K562 (cell line): ENCODE measurements around the gene FEV. TPM values are rescaled to one million over a fixed set of nuclear protein-coding genes. Genes with fewer than 3 reads are reported as not detected.

Source experiments
- ATAC-seq: fragments of 200-7000 bp; cut with Tn5 transposase; 3 replicates; pipeline ENCODE4 v1.9.1; 2020; ENCODE audit warnings: moderate library complexity
- BruUV-seq: library from RNA; stranded (reverse); fragments of 400-500 nt; replicated peaks from 2 replicates; lab custom pipeline; 2021; lab: Mats Ljungman, UMichigan
- CTCF ChIA-PET: fragments of 300-600 bp; formaldehyde crosslinking; extraction: SDS; loops from one replicate; lab custom pipeline; 2021; ENCODE audit warnings: low intra/inter-chr PET ratio; lab: Yijun Ruan, JAX
- POLR2A ChIA-PET: fragments of 300-600, 350-650 bp; sonication (Branson Sonifier 250); formaldehyde crosslinking; extraction: SDS; loops from one replicate; lab custom pipeline; 2021; ENCODE audit warnings: antibody characterized with exemption, inconsistent platforms; lab: Yijun Ruan, JAX
- DNase-seq, 4 experiments: peaks; one replicate each; pipeline versions ENCODE4 v3.0.0 to v3.0.0-alpha.2; 2011 to 2018; ENCODE audit warnings: low spot score in 3 of 4, mixed read lengths in 3 of 4; ENCODE audit errors: extremely low read depth in 1 of 4
- FAIRE-seq: peaks from 2 replicates; lab custom pipeline; 2011; peaks lifted over from hg19 to GRCh38; lab: Jason Lieb, UNC
- H2AFZ ChIP-seq: 2 replicates; pipeline ENCODE4 v1.6.0; 2011; ENCODE audit warnings: low read depth, low read length, control low read depth, inconsistent platforms
- H3K27ac ChIP-seq: fragments of 200-600 bp; 3 replicates; pipeline ENCODE4 v1.8.0; 2011; ENCODE audit warnings: low read depth, mild to moderate bottlenecking, control low read depth, inconsistent platforms, low read length, moderate library complexity, mixed read lengths; ENCODE audit errors: extremely low read depth
- H3K27me3 ChIP-seq, 2 experiments: fragments of 300-600 bp in 1 of 2; 2 replicates in 1 of 2; 3 replicates in 1 of 2; pipeline versions ENCODE4 v1.6.0 to v1.8.0; 2011; ENCODE audit warnings: inconsistent platforms in 2 of 2, low read length in 2 of 2, mild to moderate bottlenecking in 1 of 2, mixed read lengths in 1 of 2, moderate library complexity in 1 of 2; ENCODE audit not compliant: control insufficient read depth in 2 of 2, insufficient read depth in 2 of 2
- H3K36me3 ChIP-seq: fragments of 300-600 bp; 3 replicates; pipeline ENCODE4 v1.8.0; 2011; ENCODE audit warnings: mild to moderate bottlenecking, low read length, inconsistent platforms; ENCODE audit not compliant: control insufficient read depth, insufficient read depth
- H3K4me1 ChIP-seq, 2 experiments: fragments of 200-600 bp in 1 of 2; replicated peaks in 1 of 2; 2 replicates in 1 of 2; 3 replicates in 1 of 2; pipeline versions ENCODE4 v1.5.1 to v1.8.0; 2011; ENCODE audit warnings: inconsistent platforms in 2 of 2, low read length in 2 of 2, mild to moderate bottlenecking in 1 of 2, mixed read lengths in 1 of 2, moderate library complexity in 1 of 2; ENCODE audit not compliant: control insufficient read depth in 2 of 2, insufficient read depth in 2 of 2
- H3K4me2 ChIP-seq: 2 replicates; pipeline ENCODE4 v1.6.1; 2011; ENCODE audit warnings: low read length, control low read depth, inconsistent platforms, mixed read lengths; ENCODE audit not compliant: insufficient read depth
- H3K4me3 ChIP-seq: fragments of 200-600 bp; sonication (generic), shearing (Covaris generic); 2 replicates; pipeline ENCODE4 v1.5.1; 2016; ENCODE audit warnings: control low read depth, inconsistent platforms
- H3K79me2 ChIP-seq: fragments of 200-600 bp; 3 replicates; pipeline ENCODE4 v1.8.0; 2011; ENCODE audit warnings: low read length, inconsistent platforms; ENCODE audit not compliant: control insufficient read depth, insufficient read depth
- H3K9ac ChIP-seq, 2 experiments: 2 replicates each; pipeline versions ENCODE4 v1.6.0 to v1.6.1; 2011; ENCODE audit warnings: low read depth in 2 of 2, low read length in 2 of 2, control low read depth in 1 of 2, inconsistent platforms in 1 of 2, mild to moderate bottlenecking in 1 of 2, mixed read lengths in 1 of 2; ENCODE audit not compliant: insufficient read depth in 1 of 2
- H3K9me1 ChIP-seq: one replicate; pipeline ENCODE4 v1.6.0; 2011; ENCODE audit warnings: inconsistent platforms, mild to moderate bottlenecking, low read length, moderate library complexity; ENCODE audit not compliant: control insufficient read depth, insufficient read depth
- H3K9me3 ChIP-seq: replicated peaks from 2 replicates; pipeline ENCODE4 v1.5.1; 2011; ENCODE audit warnings: low read depth, low read length, inconsistent platforms; ENCODE audit not compliant: control insufficient read depth, insufficient read depth
- H4K20me1 ChIP-seq: replicated peaks from 2 replicates; pipeline ENCODE4 v1.6.1; 2011; ENCODE audit warnings: low read length, inconsistent platforms, mixed read lengths; ENCODE audit not compliant: control insufficient read depth, insufficient read depth
- ARID1B ChIP-seq: fragments of 450-650 bp; IDR thresholded peaks from 2 replicates; pipeline ENCODE4 v1.6.1; 2016; ENCODE audit warnings: antibody characterized with exemption, mild to moderate bottlenecking, inconsistent platforms
- BCOR ChIP-seq: fragments of 450-650 bp; IDR thresholded peaks from 2 replicates; pipeline ENCODE4 v1.6.1; 2016
- KAT2B ChIP-seq: IDR thresholded peaks from one replicate; pipeline ENCODE4 v1.6.1; 2012; ENCODE audit warnings: low read depth, mild to moderate bottlenecking, control low read depth, inconsistent platforms, low read length, moderate library complexity
- KLF1 ChIP-seq: fragments of 450-650 bp; IDR thresholded peaks from 2 replicates; pipeline ENCODE4 v1.6.1; 2016; ENCODE audit warnings: missing genetic modification characterization, missing compliant biosample characterization
- OTX1 ChIP-seq: fragments of 450-650 bp; formaldehyde crosslinking; IDR thresholded peaks from 2 replicates; pipeline ENCODE4 v1.4.0; 2022; ENCODE audit warnings: mild to moderate bottlenecking
- POLR2H ChIP-seq: IDR thresholded peaks from 2 replicates; pipeline ENCODE4 v1.6.1; 2016; ENCODE audit warnings: missing genetic modification characterization, low read depth, mild to moderate bottlenecking, control low read depth, missing compliant biosample characterization, moderate library complexity
- TRIM28 ChIP-seq: fragments of 450-650 bp; IDR thresholded peaks from 2 replicates; pipeline ENCODE4 v1.6.1; 2017
- WGBS: fragments of 100-300 bp; shearing (Covaris generic); methylation state at CpG from one replicate; pipeline ENCODE4 v1.1.6; 2016; ENCODE audit warnings: low coverage, mixed read lengths; ENCODE audit not compliant: insufficient coverage; ENCODE audit errors: missing lambda C conversion rate; 5-methylcytosine and 5-hydroxymethylcytosine counted together
- in situ Hi-C: fragments of 300-500 bp; cut with MboI; formaldehyde crosslinking; loops from 4 replicates; pipeline ENCODE4 v1.15.0; 2018; ENCODE audit warnings: inconsistent platforms, mixed read lengths
- intact Hi-C: fragments of 100-400 bp; cut with micrococcal nuclease; formaldehyde crosslinking; loops from 2 replicates; pipeline ENCODE4 v1.14.2; 2022
- polyA plus RNA-seq, 8 experiments: library from polyadenylated mRNA; depleted of rRNA in 4 of 8; stranded (reverse) in 5 of 8; unstranded in 3 of 8; fragments of >200 nt; fragmentation: Nextera tagmentation in 2 of 8; fragmentation: Illumina TruSeq in 1 of 8; extraction: Ambion mirVana in 2 of 8; extraction: Trizol in 1 of 8; gene quantifications; 2 replicates each; pipeline versions ENCODE4 v1.2.1 to v1.2.3, GENCODE V29; 2011 to 2014; ENCODE audit warnings: inconsistent platforms in 1 of 8, missing spikeins in 1 of 8
- total RNA-seq, 7 experiments: library from RNA; depleted of rRNA in 6 of 7; stranded (reverse); fragments of >200 nt in 6 of 7; fragmentation: Illumina TruSeq in 2 of 7; extraction: Trizol in 2 of 7; gene quantifications; 2 replicates each; pipeline versions ENCODE4 v1.2.1 to v1.2.3, GENCODE V29; 2011 to 2021; ENCODE audit warnings: low replicate concordance in 1 of 7
- TF ChIP-seq, protein P1 (sequence below): sonication (generic); formaldehyde crosslinking; IDR thresholded peaks from 2 replicates; pipeline ENCODE4 v1.8.1; 2023; ENCODE audit warnings: mild to moderate bottlenecking, missing genetic modification reagents, moderate library complexity
- TF ChIP-seq, protein P2 (sequence below): sonication (generic); formaldehyde crosslinking; IDR thresholded peaks from 2 replicates; pipeline ENCODE4 v1.8.0; 2023; ENCODE audit warnings: mild to moderate bottlenecking, missing genetic modification reagents
- TF ChIP-seq, protein P3 (sequence below): fragments of 450-650 bp; IDR thresholded peaks from 2 replicates; pipeline ENCODE4 v1.6.1; 2016; ENCODE audit warnings: low read depth, mild to moderate bottlenecking, moderate library complexity
- TF ChIP-seq, protein P4 (sequence below): fragments of 450-650 bp; IDR thresholded peaks from 2 replicates; pipeline ENCODE4 v1.6.1; 2016; ENCODE audit warnings: mild to moderate bottlenecking

Gene FEV
- total and polyA plus RNA-seq, 9 of the 15 experiments (the other 6 are each of a cell fraction or from before 2014, with no cell fraction given), result 0.08 to 1.6 (median 0.62) TPM; not detected in 1

DNA sequence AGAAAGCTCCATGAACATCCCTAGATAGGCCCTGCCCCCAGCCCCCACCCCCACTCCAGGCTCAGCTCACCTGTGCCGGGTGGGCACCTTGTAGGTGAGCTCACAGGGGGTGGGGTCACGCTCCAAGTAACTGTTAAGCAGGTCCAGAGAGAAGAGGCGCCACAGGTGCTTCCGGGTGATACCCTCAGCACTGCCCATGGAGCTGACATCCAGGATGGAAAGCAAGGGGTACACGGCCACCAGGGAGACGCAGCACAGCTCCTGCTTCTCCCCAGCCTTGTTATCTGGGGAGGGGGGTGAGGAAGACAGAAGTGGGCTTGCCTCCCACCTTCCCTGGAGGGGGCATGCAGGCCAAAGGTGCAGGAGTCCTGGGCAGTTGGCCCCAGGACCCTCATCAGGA lies 34.5 kb upstream of the FEV start:
- intact Hi-C loops, result no loop called here
- H3K4me1 ChIP-seq, result no peaks in the 10 kb centered on the region
- in situ Hi-C loops, result no loop called here
- TF ChIP-seq, protein P1, sequence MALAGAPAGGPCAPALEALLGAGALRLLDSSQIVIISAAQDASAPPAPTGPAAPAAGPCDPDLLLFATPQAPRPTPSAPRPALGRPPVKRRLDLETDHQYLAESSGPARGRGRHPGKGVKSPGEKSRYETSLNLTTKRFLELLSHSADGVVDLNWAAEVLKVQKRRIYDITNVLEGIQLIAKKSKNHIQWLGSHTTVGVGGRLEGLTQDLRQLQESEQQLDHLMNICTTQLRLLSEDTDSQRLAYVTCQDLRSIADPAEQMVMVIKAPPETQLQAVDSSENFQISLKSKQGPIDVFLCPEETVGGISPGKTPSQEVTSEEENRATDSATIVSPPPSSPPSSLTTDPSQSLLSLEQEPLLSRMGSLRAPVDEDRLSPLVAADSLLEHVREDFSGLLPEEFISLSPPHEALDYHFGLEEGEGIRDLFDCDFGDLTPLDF, result no peak
- CTCF ChIA-PET, result no interaction called here
- BruUV-seq, result no TSS peak
- no peaks in the 10 kb centered on the region for H3K36me3 ChIP-seq
- no peak for ATAC-seq
- DNase-seq, result no peak
- FAIRE-seq, result no peak
- H3K9me3 ChIP-seq, result no peaks in the 10 kb centered on the region
- no peak overlapping the region for H3K4me3 ChIP-seq
- no peak overlapping the region for H3K27ac ChIP-seq
- no peaks in the 10 kb centered on the region for H3K79me2 ChIP-seq
- POLR2A ChIA-PET, result interaction anchor here (1.5 kb wide), 1 partner anchor 22 kb away, joined by 4 read pairs; no protein-coding TSS in a partner anchor
- 0% methylated on average over 4 of the region's 6 CpGs for WGBS
- H2AFZ ChIP-seq, result no peak overlapping the region
- H3K9ac ChIP-seq, result no peak overlapping the region
- H3K4me2 ChIP-seq, result no peak overlapping the region
- H3K9me1 ChIP-seq, result peaks cover 2% of the 10 kb centered on the region
- H4K20me1 ChIP-seq, result peaks cover 4% of the 10 kb centered on the region; the same call in 1 of the 2 replicates
- peaks cover 0 to 71% of the 10 kb centered on the region in 2 experiments; a peak in 4 of 5 replicates for H3K27me3 ChIP-seq

DNA sequence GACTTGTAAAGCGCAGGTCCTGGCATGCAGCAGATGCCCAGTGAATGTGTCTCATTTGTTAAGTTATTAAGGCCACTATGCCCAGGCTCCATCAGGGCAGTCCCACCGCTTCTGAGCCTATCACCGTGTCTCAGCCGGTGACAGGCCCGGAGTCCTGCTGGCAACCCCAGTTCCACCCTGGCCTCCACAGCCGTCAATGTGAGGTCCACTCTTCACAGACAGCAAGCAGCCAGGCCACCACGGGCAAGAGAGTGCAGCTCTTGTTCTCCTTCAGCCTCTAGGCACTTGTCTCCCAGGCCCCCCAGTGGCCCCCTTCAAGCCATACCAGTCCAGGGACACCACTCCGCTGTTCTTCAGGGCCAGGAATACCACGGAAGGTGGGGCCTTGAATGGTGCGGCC lies 33.7 kb upstream of the FEV start:
- no peaks in the 10 kb centered on the region for H3K36me3 ChIP-seq
- POLR2A ChIA-PET, result interaction anchor here (1.5 kb wide), 1 partner anchor 23 kb away, joined by 4 read pairs; no protein-coding TSS in a partner anchor
- no peak for FAIRE-seq
- H3K4me3 ChIP-seq, result no peak overlapping the region
- in situ Hi-C loops (no loop called here), intact Hi-C loops (no loop called here)
- no TSS peak for BruUV-seq
- no peak for ATAC-seq
- H3K27ac ChIP-seq, result no peak overlapping the region
- H3K79me2 ChIP-seq, result no peaks in the 10 kb centered on the region
- CTCF ChIA-PET, result no interaction called here
- H3K9me3 ChIP-seq, result no peaks in the 10 kb centered on the region
- no peak overlapping the region for H2AFZ ChIP-seq
- no peak overlapping the region for H3K4me2 ChIP-seq
- peaks cover 4% of the 10 kb centered on the region; the same call in 1 of the 2 replicates for H4K20me1 ChIP-seq
- no peak overlapping the region for H3K9ac ChIP-seq
- peaks cover 0 to 71% of the 10 kb centered on the region in 2 experiments; a peak in 4 of 5 replicates for H3K27me3 ChIP-seq
- H3K9me1 ChIP-seq, result peaks cover 2% of the 10 kb centered on the region
- WGBS, result 7% methylated on average over 6 of the region's 10 CpGs
- no peak for DNase-seq
- H3K4me1 ChIP-seq, result no peaks in the 10 kb centered on the region; a peak in 1 of 5 replicates
- TF ChIP-seq KLF1 (tag), result no peak
- TF ChIP-seq, protein P2, sequence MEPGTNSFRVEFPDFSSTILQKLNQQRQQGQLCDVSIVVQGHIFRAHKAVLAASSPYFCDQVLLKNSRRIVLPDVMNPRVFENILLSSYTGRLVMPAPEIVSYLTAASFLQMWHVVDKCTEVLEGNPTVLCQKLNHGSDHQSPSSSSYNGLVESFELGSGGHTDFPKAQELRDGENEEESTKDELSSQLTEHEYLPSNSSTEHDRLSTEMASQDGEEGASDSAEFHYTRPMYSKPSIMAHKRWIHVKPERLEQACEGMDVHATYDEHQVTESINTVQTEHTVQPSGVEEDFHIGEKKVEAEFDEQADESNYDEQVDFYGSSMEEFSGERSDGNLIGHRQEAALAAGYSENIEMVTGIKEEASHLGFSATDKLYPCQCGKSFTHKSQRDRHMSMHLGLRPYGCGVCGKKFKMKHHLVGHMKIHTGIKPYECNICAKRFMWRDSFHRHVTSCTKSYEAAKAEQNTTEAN, result no peak
- TF ChIP-seq KAT2B, result no peak
- TF ChIP-seq, protein P3, sequence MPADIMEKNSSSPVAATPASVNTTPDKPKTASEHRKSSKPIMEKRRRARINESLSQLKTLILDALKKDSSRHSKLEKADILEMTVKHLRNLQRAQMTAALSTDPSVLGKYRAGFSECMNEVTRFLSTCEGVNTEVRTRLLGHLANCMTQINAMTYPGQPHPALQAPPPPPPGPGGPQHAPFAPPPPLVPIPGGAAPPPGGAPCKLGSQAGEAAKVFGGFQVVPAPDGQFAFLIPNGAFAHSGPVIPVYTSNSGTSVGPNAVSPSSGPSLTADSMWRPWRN, result no peak
- no peak for TF ChIP-seq POLR2H (tag)
- TF ChIP-seq ARID1B, result no peak
- no peak for TF ChIP-seq BCOR
- TF ChIP-seq, protein P4, sequence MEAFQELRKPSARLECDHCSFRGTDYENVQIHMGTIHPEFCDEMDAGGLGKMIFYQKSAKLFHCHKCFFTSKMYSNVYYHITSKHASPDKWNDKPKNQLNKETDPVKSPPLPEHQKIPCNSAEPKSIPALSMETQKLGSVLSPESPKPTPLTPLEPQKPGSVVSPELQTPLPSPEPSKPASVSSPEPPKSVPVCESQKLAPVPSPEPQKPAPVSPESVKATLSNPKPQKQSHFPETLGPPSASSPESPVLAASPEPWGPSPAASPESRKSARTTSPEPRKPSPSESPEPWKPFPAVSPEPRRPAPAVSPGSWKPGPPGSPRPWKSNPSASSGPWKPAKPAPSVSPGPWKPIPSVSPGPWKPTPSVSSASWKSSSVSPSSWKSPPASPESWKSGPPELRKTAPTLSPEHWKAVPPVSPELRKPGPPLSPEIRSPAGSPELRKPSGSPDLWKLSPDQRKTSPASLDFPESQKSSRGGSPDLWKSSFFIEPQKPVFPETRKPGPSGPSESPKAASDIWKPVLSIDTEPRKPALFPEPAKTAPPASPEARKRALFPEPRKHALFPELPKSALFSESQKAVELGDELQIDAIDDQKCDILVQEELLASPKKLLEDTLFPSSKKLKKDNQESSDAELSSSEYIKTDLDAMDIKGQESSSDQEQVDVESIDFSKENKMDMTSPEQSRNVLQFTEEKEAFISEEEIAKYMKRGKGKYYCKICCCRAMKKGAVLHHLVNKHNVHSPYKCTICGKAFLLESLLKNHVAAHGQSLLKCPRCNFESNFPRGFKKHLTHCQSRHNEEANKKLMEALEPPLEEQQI, result no peak
- TF ChIP-seq OTX1 (CRISPR knock-in tag), result no peak
- no peak for TF ChIP-seq TRIM28
